RWPE1 (cell line): ENCODE measurements around the gene SCP2D1.
"Not testable (repeated sequence)": the region's sequence is repeated elsewhere in the genome, so short reads cannot be mapped to it uniquely, and the experiment has no call there.

Experiments used
- CTCF ChIA-PET: fragments of 350-600 bp; sonication (Branson Sonifier 250); formaldehyde crosslinking; extraction: SDS; loops from one replicate; lab custom pipeline; 2021; lab: Yijun Ruan, JAX
- POLR2A ChIA-PET: fragments of 400-600 bp; formaldehyde crosslinking; extraction: SDS; loops from one replicate; lab custom pipeline; 2020; ENCODE audit warnings: antibody characterized with exemption; ENCODE audit not compliant: low non-redundant PET; lab: Yijun Ruan, JAX
- DNase-seq: peaks from one replicate; pipeline ENCODE4 v3.0.0; 2012; ENCODE audit warnings: low spot score
- H3K27ac ChIP-seq: fragments of 450-650 bp; 2 replicates; pipeline ENCODE4 v1.5.1; 2017
- TF ChIP-seq, protein P1 (sequence below): fragments of 450-650 bp; conservative IDR thresholded peaks from 2 replicates; pipeline ENCODE4 v1.5.1; 2017; ENCODE audit warnings: low read depth, mild to moderate bottlenecking

Gene SCP2D1

DNA sequence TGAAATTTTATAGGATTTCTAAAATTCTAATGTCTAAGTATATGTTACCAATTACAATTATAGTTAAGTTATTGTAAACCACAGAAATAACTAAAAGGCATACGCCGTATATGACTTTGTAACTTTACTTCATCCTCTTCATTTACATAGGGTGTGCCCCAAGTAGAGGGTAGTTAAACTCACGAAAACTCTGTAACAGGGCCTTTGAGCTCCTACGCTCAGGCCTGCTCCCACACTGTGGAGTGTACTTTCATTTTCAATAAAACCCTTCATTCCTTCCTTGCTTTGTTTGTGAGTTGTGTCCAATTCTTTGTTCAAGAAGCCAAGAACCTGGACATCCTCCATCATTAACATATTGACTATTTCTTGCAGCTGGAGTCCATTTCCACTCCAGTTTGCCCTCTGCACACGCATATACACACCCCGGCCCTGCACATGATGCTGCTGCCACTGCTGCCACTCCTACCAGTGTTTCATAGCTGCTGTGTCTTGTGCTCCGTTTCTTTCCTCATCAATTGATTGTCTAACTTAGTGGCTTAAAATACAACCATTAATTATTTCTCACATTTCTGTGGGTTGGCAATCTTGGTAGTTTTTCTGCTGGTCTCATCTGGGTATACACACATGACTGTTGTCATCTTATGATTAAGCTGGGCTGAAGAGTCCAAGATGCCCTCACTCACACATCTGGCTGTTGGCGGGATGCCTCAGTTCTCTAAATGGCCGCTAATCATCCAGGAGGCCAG, 33.0 kb upstream of the SCP2D1 start:
- no peak for DNase-seq
- no peak overlapping the region for H3K27ac ChIP-seq
- TF ChIP-seq, protein P1, sequence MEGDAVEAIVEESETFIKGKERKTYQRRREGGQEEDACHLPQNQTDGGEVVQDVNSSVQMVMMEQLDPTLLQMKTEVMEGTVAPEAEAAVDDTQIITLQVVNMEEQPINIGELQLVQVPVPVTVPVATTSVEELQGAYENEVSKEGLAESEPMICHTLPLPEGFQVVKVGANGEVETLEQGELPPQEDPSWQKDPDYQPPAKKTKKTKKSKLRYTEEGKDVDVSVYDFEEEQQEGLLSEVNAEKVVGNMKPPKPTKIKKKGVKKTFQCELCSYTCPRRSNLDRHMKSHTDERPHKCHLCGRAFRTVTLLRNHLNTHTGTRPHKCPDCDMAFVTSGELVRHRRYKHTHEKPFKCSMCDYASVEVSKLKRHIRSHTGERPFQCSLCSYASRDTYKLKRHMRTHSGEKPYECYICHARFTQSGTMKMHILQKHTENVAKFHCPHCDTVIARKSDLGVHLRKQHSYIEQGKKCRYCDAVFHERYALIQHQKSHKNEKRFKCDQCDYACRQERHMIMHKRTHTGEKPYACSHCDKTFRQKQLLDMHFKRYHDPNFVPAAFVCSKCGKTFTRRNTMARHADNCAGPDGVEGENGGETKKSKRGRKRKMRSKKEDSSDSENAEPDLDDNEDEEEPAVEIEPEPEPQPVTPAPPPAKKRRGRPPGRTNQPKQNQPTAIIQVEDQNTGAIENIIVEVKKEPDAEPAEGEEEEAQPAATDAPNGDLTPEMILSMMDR: no peak
- ChIA-PET CTCF (interaction anchor here (0.6 kb wide), 1 partner anchor 1114 kb away, joined by 4 read pairs; no protein-coding TSS in a partner anchor), POLR2A (no interaction called here)

DNA sequence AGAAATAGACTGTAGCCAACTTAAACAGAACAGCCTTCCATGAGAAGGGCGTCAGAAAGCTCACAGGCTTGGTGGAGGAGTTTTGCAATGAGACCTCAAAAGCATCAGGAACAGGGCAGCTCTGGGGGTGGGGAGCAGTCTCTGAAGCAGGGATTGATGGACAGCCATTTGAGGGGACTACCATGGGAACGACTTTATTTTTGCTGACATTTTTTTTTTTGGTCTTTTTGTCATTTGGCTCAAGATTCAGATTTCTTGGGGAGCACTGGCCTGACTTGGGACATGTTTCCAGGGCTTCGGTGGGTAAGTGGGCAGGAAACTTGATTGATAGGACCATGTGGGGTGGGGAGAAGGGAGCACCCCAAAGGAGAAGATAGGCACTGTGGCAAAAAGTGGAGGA, 32.1 kb upstream of the SCP2D1 start:
- ChIA-PET CTCF (no interaction called here), POLR2A (no interaction called here)
- TF ChIP-seq, protein P1: no peak
- H3K27ac ChIP-seq: no peak overlapping the region
- DNase-seq: no peak

DNA sequence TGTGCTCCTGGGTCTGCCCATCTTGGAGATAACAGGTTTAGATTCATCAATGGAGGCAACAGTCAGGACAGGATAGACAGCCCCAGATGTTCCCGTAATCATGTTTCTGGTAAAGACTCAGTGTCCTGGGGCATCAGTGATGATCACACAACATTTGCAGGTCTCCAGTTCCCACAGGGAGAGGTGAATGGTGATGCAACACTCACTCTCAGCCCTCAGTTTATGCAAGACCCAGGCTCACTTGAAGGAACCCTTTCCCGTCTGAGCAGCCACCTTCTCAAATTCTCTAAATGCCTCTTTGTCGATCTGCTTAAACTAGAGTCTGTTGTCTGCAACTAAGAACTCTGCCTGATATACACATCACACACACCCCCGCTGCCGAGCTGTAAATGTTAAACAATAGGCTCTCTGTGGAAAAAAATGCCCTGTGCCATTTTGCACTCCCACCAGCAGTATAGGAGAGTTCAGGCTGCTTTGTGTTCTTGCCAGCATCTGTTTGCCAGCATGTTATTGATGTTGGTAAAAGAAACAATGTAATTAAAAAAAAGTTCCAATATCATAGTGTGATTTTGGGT, 30.1 kb upstream of the SCP2D1 start:
- POLR2A ChIA-PET: no interaction called here
- DNase-seq: no peak
- CTCF ChIA-PET: no interaction called here
- TF ChIP-seq, protein P1: no peak
- H3K27ac ChIP-seq: no peak overlapping the region

DNA sequence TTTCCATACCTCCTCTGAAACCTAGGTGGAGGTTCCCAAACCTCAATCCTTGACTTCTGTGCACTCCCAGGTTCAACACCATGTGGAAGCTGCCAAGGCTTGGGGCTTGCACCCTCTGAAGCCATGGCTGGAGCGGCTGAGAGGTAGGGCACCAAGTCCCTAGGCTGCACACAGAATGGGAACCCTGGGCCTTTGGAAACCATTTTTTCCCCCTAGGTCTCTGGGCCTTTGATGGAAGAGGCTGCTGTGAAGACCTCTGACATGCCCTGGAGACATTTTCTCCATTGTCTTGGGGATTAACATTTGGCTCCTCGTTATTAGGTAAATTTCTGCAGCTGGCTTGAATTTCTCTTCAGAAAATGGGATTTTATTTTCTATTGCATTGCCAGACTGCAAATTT, 26.5 kb upstream of the SCP2D1 start:
- CTCF ChIA-PET, DNase-seq, H3K27ac ChIP-seq, POLR2A ChIA-PET: not testable (repeated sequence)

DNA sequence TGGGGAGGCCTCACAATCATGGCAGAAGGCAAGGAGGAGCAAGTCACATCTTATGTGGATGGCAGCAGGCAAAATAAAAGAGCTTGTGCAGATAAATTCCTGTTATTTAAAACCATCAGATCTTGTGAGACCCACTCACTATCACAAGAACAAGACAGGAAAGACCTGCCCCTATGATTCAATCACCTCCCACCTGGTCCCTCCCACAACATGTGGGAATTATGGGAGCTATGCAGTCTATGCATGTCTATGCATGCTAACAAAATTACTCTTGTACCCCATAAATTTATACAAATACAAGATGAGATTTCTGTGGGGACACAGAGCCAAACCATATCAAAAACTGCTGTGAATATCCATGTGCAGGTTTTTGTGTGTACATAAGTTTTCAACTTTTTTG, 25.6 kb upstream of the SCP2D1 start:
- ChIA-PET CTCF (interaction anchor here (0.9 kb wide), 1 partner anchor 21 kb away, joined by 4 read pairs; no protein-coding TSS in a partner anchor), POLR2A (no interaction called here)
- no peak for DNase-seq
- TF ChIP-seq, protein P1: no peak
- H3K27ac ChIP-seq: no peak overlapping the region

DNA sequence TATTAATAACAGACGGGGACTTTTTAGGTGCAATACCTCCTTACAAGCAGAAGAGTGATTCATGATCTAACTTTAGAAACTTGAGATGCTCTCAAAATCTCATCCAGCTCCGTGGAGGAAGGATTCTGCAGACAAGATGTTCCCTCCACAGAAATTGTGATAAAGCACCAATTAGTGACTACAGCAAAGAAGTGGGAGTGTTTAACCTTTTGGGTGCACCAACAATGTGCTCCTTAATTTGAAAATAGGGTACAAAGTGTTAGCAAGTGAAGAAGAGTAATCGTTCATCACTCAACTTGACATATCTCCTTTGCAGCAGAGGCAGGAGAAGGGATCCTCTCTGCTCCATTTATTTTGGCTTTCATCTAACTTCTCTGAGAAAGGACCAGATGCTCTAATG, 22.8 kb upstream of the SCP2D1 start:
- no peak for DNase-seq
- ChIA-PET POLR2A (no interaction called here), CTCF (no interaction called here)
- TF ChIP-seq, protein P1: no peak
- H3K27ac ChIP-seq: no peak overlapping the region
